Small intestine (tissue), 7 donors: ENCODE measurements around the gene MEX3C. TPM values are rescaled to one million over a fixed set of nuclear protein-coding genes. Genes with fewer than 3 reads are reported as not detected.

Source experiments
- DNase-seq, 2 donors: peaks; one replicate each; pipeline versions ENCODE4 v3.0.0 to v3.0.0-alpha.2; 2013
- FAIRE-seq: peaks from 2 replicates; lab custom pipeline; 2012; peaks lifted over from hg19 to GRCh38; lab: Jason Lieb, UNC
- H3K27ac ChIP-seq, 3 donors: one replicate each; pipeline ENCODE4 v1.5.1; 2013; ENCODE audit warnings: low read length in 2 of 3, mild to moderate bottlenecking in 2 of 3, control low read depth in 1 of 3, inconsistent platforms in 1 of 3, low read depth in 1 of 3, moderate library complexity in 1 of 3
- H3K27me3 ChIP-seq, 3 donors: one replicate each; pipeline ENCODE4 v1.6.1; 2013; ENCODE audit warnings: low read length in 3 of 3, inconsistent platforms in 1 of 3; ENCODE audit not compliant: control insufficient read depth in 3 of 3, insufficient read depth in 3 of 3
- H3K36me3 ChIP-seq, 3 donors: one replicate each; pipeline ENCODE4 v1.6.1; 2013; ENCODE audit warnings: low read length in 3 of 3, inconsistent platforms in 1 of 3, low read depth in 1 of 3, mild to moderate bottlenecking in 1 of 3, moderate library complexity in 1 of 3; ENCODE audit not compliant: control insufficient read depth in 3 of 3, insufficient read depth in 2 of 3
- H3K4me1 ChIP-seq, 3 donors: one replicate each; pipeline ENCODE4 v1.6.1; 2013; ENCODE audit warnings: low read length in 2 of 3, inconsistent platforms in 1 of 3, low read depth in 1 of 3, mild to moderate bottlenecking in 1 of 3, moderate library complexity in 1 of 3; ENCODE audit not compliant: control insufficient read depth in 3 of 3, insufficient read depth in 2 of 3
- H3K4me3 ChIP-seq, 3 donors: one replicate each; pipeline ENCODE4 v1.5.1; 2013; ENCODE audit warnings: low read length in 3 of 3, control low read depth in 1 of 3, inconsistent platforms in 1 of 3, low read depth in 1 of 3, mild to moderate bottlenecking in 1 of 3, moderate library complexity in 1 of 3
- H3K9me3 ChIP-seq, 2 donors: one replicate each; pipeline ENCODE4 v1.6.1; 2013; ENCODE audit warnings: low read depth in 1 of 2, low read length in 1 of 2; ENCODE audit not compliant: control insufficient read depth in 2 of 2, insufficient read depth in 1 of 2
- WGBS, 3 donors: extraction: QIAGEN DNeasy Blood & Tissue Kit; methylation state at CpG; one replicate each; pipeline ENCODE4 v1.1.7; 2013; 5-methylcytosine and 5-hydroxymethylcytosine counted together
- polyA plus RNA-seq, 4 donors: library from polyadenylated mRNA; stranded (reverse) in 3 of 4; unstranded in 1 of 4; fragments of 200-250 nt in 3 of 4; fragments of 120-200 nt in 1 of 4; gene quantifications; one replicate each; pipeline versions ENCODE4 v1.2.1 to v1.2.3, GENCODE V29; 2013
- donor health status: healthy with polysubstance abuse.
- donor health status: control.
- donor health status: control.
- donor health status: Bipolar disorder and iron deficiency.
- donor health status: healthy.

The MEX3C gene
- polyA plus RNA-seq, 4 donors = 8.9 to 32.2 (median 14.1) TPM

GRCh38 chr18:51132256-51132935 is 65.1 kb downstream of the MEX3C start:
- 46 to 68% (median 57%) methylated on average over 6 of the region's 6 CpGs for whole genome bisulfite sequencing, 3 donors
- Histone ChIP-seq H3K4me3 (no peak overlapping the region), H3K4me1 (no peaks in the 10 kb centered on the region), H3K9me3 (no peaks in the 10 kb centered on the region), H3K36me3 (no peaks in the 10 kb centered on the region), H3K27me3 (no peaks in the 10 kb centered on the region), H3K27ac (no peak overlapping the region)
- no peak for FAIRE-seq
- DNase-seq = no peak

DNA sequence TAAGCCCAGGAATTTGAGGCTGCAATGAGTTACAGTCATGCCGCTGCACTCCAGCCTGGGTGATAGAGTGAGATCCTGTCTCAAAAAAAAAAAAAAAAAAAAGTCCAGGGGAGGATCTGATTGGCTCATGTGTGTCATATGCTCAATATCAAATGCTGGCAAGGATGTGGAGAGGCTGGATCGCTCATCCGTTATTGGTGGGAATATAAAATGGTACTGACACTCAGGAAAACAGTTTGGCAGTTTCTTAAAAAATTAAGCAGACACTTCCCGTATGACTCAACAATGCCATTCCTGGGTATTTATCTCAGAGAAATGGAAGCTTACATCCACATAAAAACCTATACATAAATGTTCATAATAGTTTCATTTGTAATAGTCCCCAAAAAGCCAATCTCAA is 68.9 kb downstream of the MEX3C start:
- no peaks in the 10 kb centered on the region for H3K36me3 ChIP-seq
- H3K27me3 ChIP-seq = no peaks in the 10 kb centered on the region
- FAIRE-seq (no peak), DNase-seq (no peak)
- no peaks in the 10 kb centered on the region for H3K9me3 ChIP-seq
- no peak overlapping the region for H3K4me3 ChIP-seq
- H3K27ac ChIP-seq = no peak overlapping the region
- no peaks in the 10 kb centered on the region for H3K4me1 ChIP-seq
- WGBS, 3 donors = 73 to 91% (median 89%) methylated on average over 4 of the region's 4 CpGs

GRCh38 chr18:51127664-51128063 is 69.8 kb downstream of the MEX3C start:
- 57 to 66% (median 63%) methylated on average over 3 of the region's 3 CpGs for WGBS, 3 donors
- FAIRE-seq (no peak), DNase-seq (no peak)
- H3K4me1 ChIP-seq = no peaks in the 10 kb centered on the region
- H3K27ac ChIP-seq = no peak overlapping the region
- H3K9me3 ChIP-seq = no peaks in the 10 kb centered on the region
- H3K4me3 ChIP-seq = no peak overlapping the region
- H3K27me3 ChIP-seq = no peaks in the 10 kb centered on the region
- no peaks in the 10 kb centered on the region for H3K36me3 ChIP-seq

DNA sequence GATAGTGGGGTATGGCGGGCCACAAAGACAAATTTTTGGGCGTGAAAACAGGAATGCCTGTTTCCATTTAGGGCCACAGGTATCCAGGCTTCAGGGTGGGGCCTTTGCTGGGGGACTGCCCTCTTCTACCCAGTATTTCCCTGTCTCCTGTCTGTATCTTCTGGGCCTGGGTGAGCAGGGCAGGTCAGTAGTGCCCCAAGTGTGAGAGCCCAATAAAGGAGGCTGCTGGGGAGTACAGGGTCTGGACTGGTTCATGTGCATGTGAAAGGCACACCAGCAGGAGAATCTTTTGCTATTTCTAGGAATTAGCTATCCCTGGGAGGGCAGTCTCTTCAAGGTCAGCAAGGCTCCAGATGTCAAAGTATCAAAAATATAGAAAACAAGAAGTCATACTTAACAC is 71.5 kb downstream of the MEX3C start:
- no peak for FAIRE-seq

More for the DNA sequence above, 71.5 kb downstream of the MEX3C start:
- H3K9me3 ChIP-seq = peaks cover 0 to under 1% of the 10 kb centered on the region in 2 donors
- WGBS, 3 donors = 82 to 94% (median 91%) methylated on average over 2 of the region's 2 CpGs
- no peak for DNase-seq
- H3K27ac ChIP-seq = no peak overlapping the region
- H3K4me1 ChIP-seq = no peaks in the 10 kb centered on the region
- no peaks in the 10 kb centered on the region for H3K36me3 ChIP-seq
- H3K27me3 ChIP-seq = no peaks in the 10 kb centered on the region
- H3K4me3 ChIP-seq = no peak overlapping the region

Other genes starting within 250 kb of the MEX3C start
- gene ELAC1, start 229.6 kb downstream of the MEX3C start, polyA plus RNA-seq = 10 to 100 TPM in 1 of 4 donors, 1 to 10 TPM in 3; 5.9 to 12.7 (median 8.6) TPM
- 10 to 100 TPM; 16.8 to 88.5 (median 19.7) TPM for gene SMAD4, start 167.5 kb downstream of the MEX3C start, polyA plus RNA-seq